Measurements from ENCODE around the gene RGS4. TPM values are rescaled to one million over a fixed set of nuclear protein-coding genes. Genes with fewer than 3 reads are reported as not detected.

RGS4 gene
- polyA plus RNA-seq, 1 experiment, result 25.8 TPM

DNA sequence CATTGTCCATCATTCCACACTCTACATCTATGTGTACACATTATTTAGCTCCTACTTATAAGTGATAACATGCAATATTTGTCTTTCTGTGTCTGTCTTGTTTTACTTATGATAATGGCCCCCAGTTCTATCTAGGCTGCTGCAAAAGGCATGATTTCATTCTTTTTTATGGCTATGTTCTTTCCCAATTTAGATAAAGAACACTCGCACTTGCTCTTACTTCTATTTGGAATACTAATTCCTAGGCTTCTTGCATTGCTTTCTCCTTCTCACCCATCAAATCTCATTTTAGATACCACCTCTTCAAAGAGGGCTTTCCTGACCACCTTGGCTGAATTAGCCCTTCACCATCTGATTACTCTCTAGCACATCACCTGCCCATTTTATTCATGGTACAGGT lies 3.0 kb upstream of the RGS4 start:
- Histone ChIP-seq H3K4me3 (ENCODE audit: low read depth, low read length) (no peak overlapping the region), H3K36me3 (ENCODE audit: control insufficient read depth, insufficient read depth, low read length) (no peaks in the 10 kb centered on the region), H3K27me3 (ENCODE audit: control insufficient read depth, insufficient read depth, low read length) (no peaks in the 10 kb centered on the region)
- DNase-seq (ENCODE audit: low read depth), result no peak
- TF ChIP-seq, protein P1, sequence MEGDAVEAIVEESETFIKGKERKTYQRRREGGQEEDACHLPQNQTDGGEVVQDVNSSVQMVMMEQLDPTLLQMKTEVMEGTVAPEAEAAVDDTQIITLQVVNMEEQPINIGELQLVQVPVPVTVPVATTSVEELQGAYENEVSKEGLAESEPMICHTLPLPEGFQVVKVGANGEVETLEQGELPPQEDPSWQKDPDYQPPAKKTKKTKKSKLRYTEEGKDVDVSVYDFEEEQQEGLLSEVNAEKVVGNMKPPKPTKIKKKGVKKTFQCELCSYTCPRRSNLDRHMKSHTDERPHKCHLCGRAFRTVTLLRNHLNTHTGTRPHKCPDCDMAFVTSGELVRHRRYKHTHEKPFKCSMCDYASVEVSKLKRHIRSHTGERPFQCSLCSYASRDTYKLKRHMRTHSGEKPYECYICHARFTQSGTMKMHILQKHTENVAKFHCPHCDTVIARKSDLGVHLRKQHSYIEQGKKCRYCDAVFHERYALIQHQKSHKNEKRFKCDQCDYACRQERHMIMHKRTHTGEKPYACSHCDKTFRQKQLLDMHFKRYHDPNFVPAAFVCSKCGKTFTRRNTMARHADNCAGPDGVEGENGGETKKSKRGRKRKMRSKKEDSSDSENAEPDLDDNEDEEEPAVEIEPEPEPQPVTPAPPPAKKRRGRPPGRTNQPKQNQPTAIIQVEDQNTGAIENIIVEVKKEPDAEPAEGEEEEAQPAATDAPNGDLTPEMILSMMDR (IDR thresholded peaks at IDR 0.05; ENCODE audit: insufficient read depth, low read depth, low read length), result no peak
- ChIA-PET POLR2A (no interaction called here), CTCF (interaction anchor here (4.5 to 9.7 kb wide), 3 partner anchors 111 to 249 kb away, joined by 55 to 117 read pairs (median 88); no protein-coding TSS in a partner anchor)

DNA sequence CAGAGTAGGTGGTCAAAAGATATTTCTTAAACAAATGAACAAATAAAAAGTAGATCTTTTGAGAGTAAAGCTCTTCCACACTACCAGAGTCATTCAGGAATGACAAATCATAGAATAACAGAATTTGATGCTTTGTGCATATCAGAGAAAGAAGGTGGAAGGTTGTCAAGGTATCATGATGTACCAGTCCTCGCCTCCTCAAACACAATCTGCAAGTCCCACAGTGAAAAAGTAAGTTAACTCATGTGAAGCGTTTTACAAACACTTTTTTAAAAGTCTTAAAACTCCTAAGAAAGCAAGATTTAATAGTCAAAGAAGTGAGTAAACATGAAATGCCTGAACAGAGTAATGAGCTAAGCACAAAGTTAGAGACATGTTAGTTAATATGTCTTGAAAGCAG lies 2.5 kb upstream of the RGS4 start:
- ChIA-PET CTCF (interaction anchor here (1.4 to 9.7 kb wide), 5 partner anchors 111 to 249 kb away, joined by 3 to 117 read pairs (median 55); no protein-coding TSS in a partner anchor), POLR2A (no interaction called here)
- DNase-seq (ENCODE audit: low read depth), result no peak
- TF ChIP-seq, protein P1 (IDR thresholded peaks at IDR 0.05; ENCODE audit: insufficient read depth, low read depth, low read length), result no peak
- no peaks in the 10 kb centered on the region for H3K27me3 ChIP-seq (ENCODE audit: control insufficient read depth, insufficient read depth, low read length)
- H3K4me3 ChIP-seq (ENCODE audit: low read depth, low read length), result no peak overlapping the region
- H3K36me3 ChIP-seq (ENCODE audit: control insufficient read depth, insufficient read depth, low read length), result no peaks in the 10 kb centered on the region

DNA sequence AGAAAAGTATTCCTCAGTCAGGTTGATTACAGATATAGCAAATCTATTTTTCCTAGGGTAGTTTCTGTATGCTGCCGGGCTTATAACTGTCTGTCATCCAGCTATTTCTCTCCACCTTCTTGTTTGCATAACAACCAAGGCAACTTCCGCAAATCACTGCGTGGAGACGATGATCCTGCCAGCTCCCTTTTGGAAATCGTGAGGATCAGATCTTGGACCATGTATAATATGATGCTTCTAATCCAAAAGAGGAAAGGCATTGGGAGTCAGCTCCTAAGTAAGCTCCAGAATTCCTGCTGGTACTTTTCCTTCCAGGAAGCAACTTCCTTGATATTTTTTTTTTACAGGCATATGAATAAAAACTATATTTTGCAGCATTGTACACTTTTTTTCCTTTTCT lies 445 bp upstream of the RGS4 start:
- ChIA-PET CTCF (interaction anchor here (0.7 to 9.7 kb wide), 37 partner anchors 8 to 1627 kb away, joined by 3 to 117 read pairs (median 7); no protein-coding TSS in a partner anchor), POLR2A (interaction anchor here (1.0 kb wide), 1 partner anchor 191 kb away, joined by 3 read pairs; no protein-coding TSS in a partner anchor)
- no peaks in the 10 kb centered on the region for H3K27me3 ChIP-seq (ENCODE audit: control insufficient read depth, insufficient read depth, low read length)
- TF ChIP-seq, protein P1 (IDR thresholded peaks at IDR 0.05; ENCODE audit: insufficient read depth, low read depth, low read length), result no peak
- peak overlapping the region; percentile 13 for H3K4me3 ChIP-seq (ENCODE audit: low read depth, low read length)
- no peak for DNase-seq (ENCODE audit: low read depth)
- 0 out of 2 replicates have a peak, but pooled peaks cover 4% of the 10 kb centered on the region for H3K36me3 ChIP-seq (ENCODE audit: control insufficient read depth, insufficient read depth, low read length)

DNA sequence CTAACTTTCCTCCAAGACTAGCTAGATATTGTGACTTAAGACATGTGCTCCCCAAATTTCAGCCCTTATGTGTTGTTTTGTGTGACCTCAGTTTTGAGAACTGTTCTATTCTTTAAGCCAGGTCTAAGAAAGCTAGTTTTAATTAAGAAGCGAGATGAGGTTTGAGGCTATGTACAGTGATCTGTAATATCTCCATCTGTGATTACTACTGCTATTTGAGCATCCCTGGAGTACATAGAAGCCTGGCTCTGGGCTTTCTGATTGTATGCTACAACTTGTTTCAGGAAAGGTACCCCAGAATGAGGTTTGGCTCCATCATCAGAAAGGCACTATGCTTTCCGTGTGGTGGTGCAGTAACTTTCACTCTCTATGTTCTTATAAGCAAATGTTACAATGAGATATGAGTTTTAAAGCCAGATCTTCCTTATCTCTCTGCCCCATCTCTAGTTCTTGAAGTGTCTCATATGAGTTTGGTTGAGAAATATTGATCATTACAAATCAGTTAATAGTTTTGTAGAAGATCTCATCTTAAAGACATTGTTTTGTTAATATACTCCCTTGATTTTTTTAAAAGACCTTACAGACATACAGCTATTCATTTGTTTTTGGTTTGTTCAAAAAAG lies 605 bp downstream of the RGS4 start:
- Histone ChIP-seq H3K36me3 (ENCODE audit: control insufficient read depth, insufficient read depth, low read length) (peaks cover 9% of the 10 kb centered on the region; the same call in 1 of the 2 replicates), H3K27me3 (ENCODE audit: control insufficient read depth, insufficient read depth, low read length) (no peaks in the 10 kb centered on the region), H3K4me3 (ENCODE audit: low read depth, low read length) (peak overlapping the region; percentile 35)
- ChIA-PET CTCF (interaction anchor here (0.5 to 9.7 kb wide), 41 partner anchors 9 to 1571 kb away, joined by 3 to 117 read pairs (median 5); no protein-coding TSS in a partner anchor), POLR2A (interaction anchor here (0.5 to 1.0 kb wide), 2 partner anchors 192 to 217 kb away, joined by 3 to 7 read pairs; no protein-coding TSS in a partner anchor)
- TF ChIP-seq, protein P1 (IDR thresholded peaks at IDR 0.05; ENCODE audit: insufficient read depth, low read depth, low read length), result no peak
- DNase-seq (ENCODE audit: low read depth), result no peak

DNA sequence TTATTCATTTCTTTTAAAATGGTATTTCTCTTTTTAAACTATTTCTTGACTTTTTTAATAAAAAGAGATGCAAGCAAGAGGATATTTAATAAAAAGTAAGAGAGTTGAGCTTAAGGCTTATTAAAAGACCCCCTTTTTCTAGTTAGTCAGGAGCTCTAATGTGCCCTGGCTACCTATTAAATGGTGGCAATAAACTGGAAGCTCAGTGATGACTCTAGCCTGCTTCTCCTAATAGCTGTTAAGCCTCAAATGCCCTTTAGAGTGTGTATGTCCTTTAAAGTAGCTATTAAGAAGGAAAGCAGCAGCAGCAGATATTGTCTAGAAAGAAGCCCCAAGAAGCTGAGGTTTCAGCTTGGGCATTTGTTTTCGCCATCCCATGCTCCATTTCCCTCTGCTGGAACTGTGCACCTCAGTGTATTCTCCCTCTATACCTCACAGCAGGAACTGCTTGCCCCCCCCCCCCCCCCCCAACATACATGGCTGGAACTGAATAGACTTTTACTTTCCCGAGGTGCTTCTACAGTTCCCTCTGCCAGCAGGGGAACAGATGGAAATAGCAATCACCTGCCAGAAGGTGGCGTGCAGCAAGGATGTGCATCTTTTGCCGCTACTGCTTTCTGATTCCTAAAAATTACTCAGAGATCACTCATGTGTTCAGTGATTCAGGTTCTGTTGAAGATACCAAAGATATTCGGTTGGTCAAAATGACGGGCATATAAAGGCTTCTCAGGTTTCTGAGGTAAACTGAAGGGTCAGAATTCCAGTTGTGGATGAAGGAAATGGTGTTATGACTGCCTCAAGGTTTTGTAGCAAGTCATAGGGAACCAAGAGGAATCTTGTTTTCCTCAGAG lies 2.5 kb downstream of the RGS4 start:
- Histone ChIP-seq H3K36me3 (ENCODE audit: control insufficient read depth, insufficient read depth, low read length) (peaks cover 11% of the 10 kb centered on the region), H3K27me3 (ENCODE audit: control insufficient read depth, insufficient read depth, low read length) (no peaks in the 10 kb centered on the region), H3K4me3 (ENCODE audit: low read depth, low read length) (peak overlapping the region; percentile 35)
- POLR2A ChIA-PET, result interaction anchor here (0.6 kb wide), 1 partner anchor 15 kb away, joined by 9 read pairs; no protein-coding TSS in a partner anchor
- DNase-seq (ENCODE audit: low read depth), result peak; percentile 31
- CTCF ChIA-PET, result interaction anchor here (0.5 to 9.7 kb wide), 27 partner anchors 11 to 1052 kb away, joined by 3 to 117 read pairs (median 4); partner anchors contain the start of gene NUF2
- TF ChIP-seq, protein P1 (IDR thresholded peaks at IDR 0.05; ENCODE audit: insufficient read depth, low read depth, low read length), result peak; percentile 81

Measured in BJ (cell line).